OCI-LY1 (cell line): Measurements from ENCODE around the gene AFAP1L2.

Source experiments
- H2AFZ ChIP-seq: fragments of 200-600 bp; sonication (generic), shearing (Covaris generic); 2 replicates; pipeline ENCODE4 v1.6.0; 2014; ENCODE audit warnings: antibody characterized with exemption, mild to moderate bottlenecking, low read length
- H3F3A ChIP-seq: fragments of 200-600 bp; sonication (generic), shearing (Covaris generic); 2 replicates; pipeline ENCODE4 v1.6.0; 2014; ENCODE audit warnings: mild to moderate bottlenecking, antibody characterized with exemption, low read length, moderate library complexity; ENCODE audit not compliant: insufficient read depth
- H3K27ac ChIP-seq: fragments of 200-600 bp; sonication (generic); 2 replicates; pipeline ENCODE4 v1.5.1; 2014; ENCODE audit warnings: low read length, mixed run types, mild to moderate bottlenecking, low read depth; ENCODE audit not compliant: poor library complexity, severe bottlenecking
- H3K27me3 ChIP-seq: fragments of 200-600 bp; sonication (generic); 2 replicates; pipeline ENCODE4 v1.6.0; 2014; ENCODE audit warnings: antibody characterized with exemption, mild to moderate bottlenecking, low read length, moderate library complexity; ENCODE audit not compliant: insufficient read depth
- H3K36me3 ChIP-seq: fragments of 200-600 bp; sonication (generic); 2 replicates; pipeline ENCODE4 v1.6.1; 2014; ENCODE audit warnings: mild to moderate bottlenecking, antibody characterized with exemption, low read length, moderate library complexity, mixed read lengths; ENCODE audit not compliant: insufficient read depth
- H3K4me1 ChIP-seq: fragments of 200-600 bp; sonication (generic); 2 replicates; pipeline ENCODE4 v1.5.1; 2014; ENCODE audit warnings: mild to moderate bottlenecking, low read length, moderate library complexity; ENCODE audit not compliant: insufficient read depth, severe bottlenecking
- H3K4me2 ChIP-seq: fragments of 200-600 bp; sonication (generic), shearing (Covaris generic); 2 replicates; pipeline ENCODE4 v1.6.1; 2014; ENCODE audit warnings: low read length
- H3K4me3 ChIP-seq: fragments of 200-600 bp; sonication (generic); 2 replicates; pipeline ENCODE4 v1.5.1; 2014; ENCODE audit warnings: low read length, low read depth, mild to moderate bottlenecking, mixed read lengths; ENCODE audit not compliant: poor library complexity, severe bottlenecking
- H3K79me2 ChIP-seq: fragments of 200-600 bp; shearing (Covaris generic); 2 replicates; pipeline ENCODE4 v1.6.1; 2016; ENCODE audit warnings: mixed run types, low read length, mixed read lengths; ENCODE audit not compliant: insufficient read depth
- H3K9ac ChIP-seq: fragments of 200-600 bp; sonication (generic), shearing (Covaris generic); 2 replicates; pipeline ENCODE4 v1.6.1; 2014; ENCODE audit warnings: mild to moderate bottlenecking, low read length, mixed read lengths
- H3K9me2 ChIP-seq: fragments of 200-600 bp; sonication (generic), shearing (Covaris generic); 2 replicates; pipeline ENCODE4 v1.6.1; 2014; ENCODE audit warnings: low read depth, mild to moderate bottlenecking, low read length, mixed read lengths
- H3K9me3 ChIP-seq: fragments of 200-600 bp; shearing (Covaris generic); 2 replicates; pipeline ENCODE4 v1.6.1; 2014; ENCODE audit warnings: low read length, mixed read lengths
- H4K20me1 ChIP-seq: fragments of 200-600 bp; sonication (generic), shearing (Covaris generic); 2 replicates; pipeline ENCODE4 v1.6.0; 2016; ENCODE audit warnings: mild to moderate bottlenecking, low read length; ENCODE audit not compliant: insufficient read depth
- CTCF ChIP-seq: fragments of 200-600 bp; sonication (generic), shearing (Covaris generic); IDR thresholded peaks from 2 replicates; pipeline ENCODE4 v1.5.1; 2017; ENCODE audit warnings: mild to moderate bottlenecking, antibody characterized with exemption, low read length, moderate library complexity, mixed read lengths
- EZH2 ChIP-seq: fragments of 200-600 bp; sonication (generic), shearing (Covaris generic); IDR thresholded peaks from 2 replicates; pipeline ENCODE4 v1.8.0; 2017; ENCODE audit warnings: borderline replicate concordance, mixed run types, mild to moderate bottlenecking, antibody characterized with exemption, low read length, moderate library complexity, mixed read lengths

AFAP1L2 gene

GRCh38 chr10:114316744-114317143 is 87.6 kb downstream of the AFAP1L2 start:
- Histone ChIP-seq H3K79me2 (no peaks in the 10 kb centered on the region), H3K27ac (no peak overlapping the region), H4K20me1 (no peaks in the 10 kb centered on the region), H3K9me3 (no peaks in the 10 kb centered on the region), H3K4me3 (no peak overlapping the region), H3K36me3 (no peaks in the 10 kb centered on the region), H2AFZ (no peak overlapping the region), H3K27me3 (no peaks in the 10 kb centered on the region; the same call in 1 of the 2 replicates), H3K4me2 (no peak overlapping the region), H3K9ac (no peak overlapping the region), H3K4me1 (no peaks in the 10 kb centered on the region), H3F3A (no peaks in the 10 kb centered on the region), H3K9me2 (no peaks in the 10 kb centered on the region)
- TF ChIP-seq EZH2 = no peak
- TF ChIP-seq CTCF = no peak

GRCh38 chr10:114315566-114316420 is 88.5 kb downstream of the AFAP1L2 start:
- Histone ChIP-seq H3K27ac (no peak overlapping the region), H3K4me3 (no peak overlapping the region), H3K27me3 (no peaks in the 10 kb centered on the region; the same call in 1 of the 2 replicates), H4K20me1 (no peaks in the 10 kb centered on the region), H3K36me3 (no peaks in the 10 kb centered on the region), H3K9me3 (no peaks in the 10 kb centered on the region), H3K9ac (no peak overlapping the region), H2AFZ (no peak overlapping the region), H3K4me1 (no peaks in the 10 kb centered on the region), H3F3A (no peaks in the 10 kb centered on the region), H3K9me2 (no peaks in the 10 kb centered on the region), H3K79me2 (no peaks in the 10 kb centered on the region), H3K4me2 (no peak overlapping the region)
- TF ChIP-seq CTCF = no peak
- no peak for TF ChIP-seq EZH2

GRCh38 chr10:114313866-114314265 is 90.4 kb downstream of the AFAP1L2 start:
- Histone ChIP-seq H3K4me3 (no peak overlapping the region), H3K36me3 (no peaks in the 10 kb centered on the region), H3K4me1 (no peaks in the 10 kb centered on the region), H3K9me3 (no peaks in the 10 kb centered on the region), H3K9me2 (no peaks in the 10 kb centered on the region), H3F3A (no peaks in the 10 kb centered on the region), H4K20me1 (no peaks in the 10 kb centered on the region), H3K27me3 (no peaks in the 10 kb centered on the region), H3K9ac (no peak overlapping the region), H3K79me2 (no peaks in the 10 kb centered on the region), H3K4me2 (no peak overlapping the region), H3K27ac (no peak overlapping the region), H2AFZ (no peak overlapping the region)
- TF ChIP-seq EZH2 = no peak
- no peak for TF ChIP-seq CTCF
